DND-41 (cell line): ENCODE results near the gene CEP170B.

ENCODE experiments used
- CTCF ChIP-seq: IDR thresholded peaks from 2 replicates; pipeline ENCODE4 v1.5.1; 2012; ENCODE audit warnings: borderline replicate concordance, low read length, moderate library complexity, mild to moderate bottlenecking; ENCODE audit not compliant: poor library complexity, severe bottlenecking; ENCODE audit errors: extremely low read depth
- EZH2 ChIP-seq: IDR thresholded peaks from 3 replicates; pipeline ENCODE4 v1.6.1; 2012; ENCODE audit warnings: borderline replicate concordance, low read depth, mild to moderate bottlenecking, moderate library complexity, low read length, inconsistent platforms; ENCODE audit not compliant: severe bottlenecking

GRCh38 chr14:104870368-104871144 is 5.5 kb downstream of the CEP170B start:
- peak; percentile 57 for TF ChIP-seq CTCF
- no peak for TF ChIP-seq EZH2
